Esophagus muscularis mucosa (tissue), 4 donors: ENCODE results near the gene PBOV1.

Experiments used
- EP300 ChIP-seq: sonication (generic); formaldehyde crosslinking; IDR thresholded peaks from one replicate; pipeline ENCODE4 v1.6.1; 2017; ENCODE audit warnings: antibody characterized with exemption
- POLR2A ChIP-seq: fragments of 450-650 bp; IDR thresholded peaks from one replicate; pipeline ENCODE4 v1.6.1; 2017; ENCODE audit warnings: antibody characterized with exemption, moderate library complexity, mild to moderate bottlenecking, low read depth
- TF ChIP-seq, protein P1 (sequence below), 3 experiments: fragments of 200-600 bp in 2 of 3; fragments of 450-650 bp in 1 of 3; sonication (generic) in 2 of 3; IDR thresholded peaks; one replicate each; pipeline ENCODE4 v1.5.1; 2017 to 2019; ENCODE audit warnings: antibody characterized with exemption in 3 of 3, mild to moderate bottlenecking in 2 of 3, moderate library complexity in 1 of 3

- TF ChIP-seq, protein P1, sequence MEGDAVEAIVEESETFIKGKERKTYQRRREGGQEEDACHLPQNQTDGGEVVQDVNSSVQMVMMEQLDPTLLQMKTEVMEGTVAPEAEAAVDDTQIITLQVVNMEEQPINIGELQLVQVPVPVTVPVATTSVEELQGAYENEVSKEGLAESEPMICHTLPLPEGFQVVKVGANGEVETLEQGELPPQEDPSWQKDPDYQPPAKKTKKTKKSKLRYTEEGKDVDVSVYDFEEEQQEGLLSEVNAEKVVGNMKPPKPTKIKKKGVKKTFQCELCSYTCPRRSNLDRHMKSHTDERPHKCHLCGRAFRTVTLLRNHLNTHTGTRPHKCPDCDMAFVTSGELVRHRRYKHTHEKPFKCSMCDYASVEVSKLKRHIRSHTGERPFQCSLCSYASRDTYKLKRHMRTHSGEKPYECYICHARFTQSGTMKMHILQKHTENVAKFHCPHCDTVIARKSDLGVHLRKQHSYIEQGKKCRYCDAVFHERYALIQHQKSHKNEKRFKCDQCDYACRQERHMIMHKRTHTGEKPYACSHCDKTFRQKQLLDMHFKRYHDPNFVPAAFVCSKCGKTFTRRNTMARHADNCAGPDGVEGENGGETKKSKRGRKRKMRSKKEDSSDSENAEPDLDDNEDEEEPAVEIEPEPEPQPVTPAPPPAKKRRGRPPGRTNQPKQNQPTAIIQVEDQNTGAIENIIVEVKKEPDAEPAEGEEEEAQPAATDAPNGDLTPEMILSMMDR (IDR thresholded peaks at IDR 0.05), result no peak
- TF ChIP-seq POLR2A, result no peak
- no peak for TF ChIP-seq EP300
These were observed 34.1 kb downstream of the PBOV1 start for GRCh38 chr6:138184230-138184629.
